Vagina (tissue), 2 donors: ENCODE measurements around the gene TULP1. TPM values are rescaled to one million over a fixed set of nuclear protein-coding genes. Genes with fewer than 3 reads are reported as not detected.
"Not testable (repeated sequence)": the region's sequence is repeated elsewhere in the genome, so short reads cannot be mapped to it uniquely, and the experiment has no call there.

ENCODE experiments used
- DNase-seq, 2 donors: peaks; one replicate each; pipeline ENCODE4 v3.0.0-alpha.2; 2017; ENCODE audit errors: extremely low spot score in 2 of 2
- H3K27ac ChIP-seq: fragments of 200-600 bp; sonication (generic); one replicate; pipeline ENCODE4 v1.5.1; 2019
- H3K27me3 ChIP-seq: fragments of 200-600 bp; sonication (generic); one replicate; pipeline ENCODE4 v1.5.1; 2019
- H3K36me3 ChIP-seq, 2 donors: fragments of 200-600 bp; sonication (generic); one replicate each; pipeline ENCODE4 v1.5.1; 2017 to 2019
- H3K4me1 ChIP-seq: fragments of 200-600 bp; sonication (generic); one replicate; pipeline ENCODE4 v1.5.1; 2019
- H3K4me3 ChIP-seq, 2 donors: fragments of 200-600 bp; sonication (generic); 1 replicate in 1 of 2; 2 replicates in 1 of 2; pipeline ENCODE4 v1.5.1; 2016 to 2019
- H3K9me3 ChIP-seq: fragments of 200-600 bp; sonication (generic); one replicate; pipeline ENCODE4 v1.5.1; 2019
- POLR2A ChIP-seq, 2 donors: fragments of 450-650 bp; IDR thresholded peaks; one replicate each; pipeline ENCODE4 v1.6.1; 2017; ENCODE audit warnings: antibody characterized with exemption in 2 of 2, mild to moderate bottlenecking in 2 of 2, moderate library complexity in 2 of 2
- POLR2AphosphoS5 ChIP-seq, 2 donors: sonication (generic); formaldehyde crosslinking; IDR thresholded peaks; one replicate each; pipeline ENCODE4 v1.9.0; 2017; ENCODE audit warnings: antibody characterized with exemption in 2 of 2, mild to moderate bottlenecking in 2 of 2, low read depth in 1 of 2; ENCODE audit not compliant: insufficient read depth in 1 of 2
- intact Hi-C: fragments of 100-400 bp; cut with DNase I; formaldehyde crosslinking; loops from one replicate; pipeline ENCODE4 v1.15.1; 2023
- total RNA-seq: library from RNA; depleted of rRNA; stranded (reverse); fragments of >200 nt; gene quantifications from one replicate; pipeline ENCODE4 v1.2.3, GENCODE V29; 2016
- TF ChIP-seq, protein P1 (sequence below), 3 experiments: fragments of 450-650 bp in 2 of 3; fragments of 200-600 bp in 1 of 3; sonication (generic) in 1 of 3; IDR thresholded peaks; one replicate each; pipeline ENCODE4 v1.5.1; 2017 to 2019; ENCODE audit warnings: antibody characterized with exemption in 3 of 3, mild to moderate bottlenecking in 2 of 3, moderate library complexity in 2 of 3

Gene TULP1
- total RNA-seq, 1 donor from 2014 or later = not detected

DNA sequence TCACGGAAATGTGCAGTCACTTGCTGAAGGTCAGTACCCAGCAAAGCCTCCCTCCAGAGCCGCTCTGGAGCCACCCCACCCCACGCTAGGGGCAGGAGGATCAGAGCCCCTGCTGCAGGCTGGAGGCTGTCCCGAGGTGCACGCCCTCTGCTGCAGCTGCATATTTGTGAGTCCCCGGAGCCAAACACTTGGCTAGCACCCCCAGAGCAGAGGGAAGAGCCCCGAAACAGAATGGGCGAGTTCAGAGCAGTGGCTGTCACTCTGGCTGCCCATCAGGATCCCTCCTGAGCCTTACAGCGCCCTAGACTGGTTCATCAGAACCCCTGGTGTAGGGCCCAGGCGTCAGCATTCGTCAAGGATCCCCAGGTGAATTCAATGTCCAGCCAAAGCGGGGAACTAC is 9.5 kb upstream of the TULP1 start:
- intact Hi-C loops = loop anchor here (2.0 kb wide), 2 partner anchors 63 to 215 kb away; partner anchors contain the start of gene ARMC12
- H3K27ac ChIP-seq = no peak overlapping the region
- H3K4me3 ChIP-seq = no peak overlapping the region
- no peaks in the 10 kb centered on the region for H3K27me3 ChIP-seq
- DNase-seq = no peak
- no peaks in the 10 kb centered on the region for H3K9me3 ChIP-seq
- no peaks in the 10 kb centered on the region for H3K36me3 ChIP-seq
- TF ChIP-seq POLR2AphosphoS5 (IDR thresholded peaks at IDR 0.05; ENCODE audit: insufficient read depth in 1 of 2, low read depth in 1 of 2) (no peak), POLR2A (IDR thresholded peaks at IDR 0.05) (no peak)
- TF ChIP-seq, protein P1, sequence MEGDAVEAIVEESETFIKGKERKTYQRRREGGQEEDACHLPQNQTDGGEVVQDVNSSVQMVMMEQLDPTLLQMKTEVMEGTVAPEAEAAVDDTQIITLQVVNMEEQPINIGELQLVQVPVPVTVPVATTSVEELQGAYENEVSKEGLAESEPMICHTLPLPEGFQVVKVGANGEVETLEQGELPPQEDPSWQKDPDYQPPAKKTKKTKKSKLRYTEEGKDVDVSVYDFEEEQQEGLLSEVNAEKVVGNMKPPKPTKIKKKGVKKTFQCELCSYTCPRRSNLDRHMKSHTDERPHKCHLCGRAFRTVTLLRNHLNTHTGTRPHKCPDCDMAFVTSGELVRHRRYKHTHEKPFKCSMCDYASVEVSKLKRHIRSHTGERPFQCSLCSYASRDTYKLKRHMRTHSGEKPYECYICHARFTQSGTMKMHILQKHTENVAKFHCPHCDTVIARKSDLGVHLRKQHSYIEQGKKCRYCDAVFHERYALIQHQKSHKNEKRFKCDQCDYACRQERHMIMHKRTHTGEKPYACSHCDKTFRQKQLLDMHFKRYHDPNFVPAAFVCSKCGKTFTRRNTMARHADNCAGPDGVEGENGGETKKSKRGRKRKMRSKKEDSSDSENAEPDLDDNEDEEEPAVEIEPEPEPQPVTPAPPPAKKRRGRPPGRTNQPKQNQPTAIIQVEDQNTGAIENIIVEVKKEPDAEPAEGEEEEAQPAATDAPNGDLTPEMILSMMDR (IDR thresholded peaks at IDR 0.05) = no peak
- no peaks in the 10 kb centered on the region for H3K4me1 ChIP-seq

DNA sequence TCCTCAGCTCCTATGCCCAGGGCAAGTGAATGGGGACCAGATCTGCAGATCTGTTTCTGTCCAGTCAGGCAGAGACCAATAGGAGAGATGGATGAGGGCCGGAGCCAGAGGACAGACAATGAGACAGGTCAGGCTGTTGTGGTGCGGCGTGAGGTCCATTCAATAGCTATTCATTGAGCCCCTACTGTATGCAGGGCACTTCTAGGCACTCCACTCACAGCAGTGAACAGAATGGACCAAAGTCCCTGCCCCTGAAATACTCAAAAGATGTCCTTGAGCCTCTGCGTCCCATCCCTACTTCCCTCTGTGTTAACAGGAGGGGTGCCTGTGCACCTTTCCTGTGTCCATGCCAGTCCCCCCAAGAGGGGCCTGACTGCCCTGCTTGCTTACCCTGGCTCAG is 8.5 kb upstream of the TULP1 start:
- Histone ChIP-seq H3K4me3 (no peak overlapping the region), H3K36me3 (no peaks in the 10 kb centered on the region), H3K27me3 (no peaks in the 10 kb centered on the region), H3K4me1 (no peaks in the 10 kb centered on the region), H3K27ac (no peak overlapping the region), H3K9me3 (no peaks in the 10 kb centered on the region)
- DNase-seq = no peak
- TF ChIP-seq POLR2AphosphoS5 (IDR thresholded peaks at IDR 0.05; ENCODE audit: insufficient read depth in 1 of 2, low read depth in 1 of 2) (no peak), POLR2A (IDR thresholded peaks at IDR 0.05) (no peak)
- TF ChIP-seq, protein P1 (IDR thresholded peaks at IDR 0.05) = no peak
- intact Hi-C loops = no loop called here

DNA sequence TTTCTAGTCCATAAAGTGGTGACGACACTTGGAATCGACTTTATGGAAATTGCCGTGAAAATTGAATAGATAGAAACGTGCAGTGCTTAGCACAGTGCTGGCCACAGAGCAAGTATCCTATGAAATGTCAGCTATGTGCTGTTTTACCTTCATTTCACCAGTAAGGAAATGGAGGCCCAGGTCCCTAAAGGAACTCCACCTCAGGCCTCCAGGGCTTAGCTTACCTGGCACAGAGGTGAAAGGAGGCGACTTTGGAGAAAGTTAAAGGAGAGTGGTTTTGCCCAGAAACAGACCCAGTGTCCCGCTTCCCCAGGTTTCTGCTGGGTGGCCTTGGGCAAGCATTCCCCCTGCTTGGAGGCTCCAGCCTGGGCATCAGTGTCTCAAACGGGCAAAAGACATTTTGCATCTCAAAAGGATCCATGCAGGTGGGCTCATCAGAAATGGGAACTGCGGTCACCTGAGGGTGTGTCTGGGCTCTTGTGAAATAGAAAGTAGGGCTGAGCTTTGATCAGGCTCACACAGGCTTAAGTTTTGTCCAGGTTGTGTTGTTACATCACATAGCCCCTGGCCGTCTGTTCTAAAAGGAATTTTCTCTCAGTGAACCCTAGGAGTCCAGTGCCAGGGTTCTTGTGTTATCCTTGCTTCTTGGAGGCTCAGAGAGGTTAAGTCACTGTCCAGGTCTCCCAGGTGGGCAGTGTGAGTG is 6.8 kb upstream of the TULP1 start:
- no peaks in the 10 kb centered on the region for H3K27me3 ChIP-seq
- no peak for TF ChIP-seq POLR2A (IDR thresholded peaks at IDR 0.05)
- intact Hi-C loops = no loop called here
- H3K36me3 ChIP-seq = no peaks in the 10 kb centered on the region
- H3K9me3 ChIP-seq = no peaks in the 10 kb centered on the region
- DNase-seq = no peak
- H3K4me3 ChIP-seq = no peak overlapping the region
- no peaks in the 10 kb centered on the region for H3K4me1 ChIP-seq
- H3K27ac ChIP-seq = no peak overlapping the region

DNA sequence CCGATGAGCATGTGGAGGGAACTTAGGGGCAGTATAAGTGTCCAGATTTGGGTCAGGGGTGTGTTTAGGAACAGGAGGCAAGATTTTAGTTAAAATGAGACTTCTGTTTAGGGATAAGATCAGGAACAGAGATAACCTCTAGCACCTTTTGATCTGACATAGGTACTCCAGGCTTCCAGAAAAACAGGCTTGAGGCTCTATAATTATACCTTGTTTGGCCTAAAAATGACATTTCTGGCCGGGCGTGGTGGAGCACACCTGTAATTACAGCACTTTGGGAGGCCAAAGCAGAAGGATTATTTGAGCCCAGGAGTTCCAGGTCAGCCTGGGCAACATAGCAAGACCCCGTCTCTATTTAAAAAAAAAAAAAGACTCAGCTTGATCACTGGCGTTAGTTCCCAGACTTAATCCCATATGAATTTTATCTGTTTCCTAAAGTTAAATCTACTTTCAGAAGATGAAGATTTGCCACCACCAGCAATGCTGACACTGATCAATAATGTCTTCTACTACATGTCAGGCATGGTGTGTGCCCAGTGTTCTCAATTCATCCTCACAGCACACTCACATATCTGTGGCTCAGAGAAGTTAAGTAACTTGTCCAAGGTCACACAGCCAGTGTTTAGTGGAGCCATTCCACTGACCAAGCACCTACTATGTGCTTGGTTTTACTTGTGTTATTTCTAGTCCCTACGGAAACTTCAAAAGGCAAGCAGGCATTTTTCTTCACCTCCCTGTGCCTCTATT is 6.0 kb upstream of the TULP1 start:
- H3K27me3 ChIP-seq = no peaks in the 10 kb centered on the region
- no peaks in the 10 kb centered on the region for H3K4me1 ChIP-seq
- no peaks in the 10 kb centered on the region for H3K36me3 ChIP-seq
- TF ChIP-seq, protein P1 (IDR thresholded peaks at IDR 0.05) = no peak
- TF ChIP-seq POLR2AphosphoS5 (IDR thresholded peaks at IDR 0.05; ENCODE audit: insufficient read depth in 1 of 2, low read depth in 1 of 2) (no peak), POLR2A (IDR thresholded peaks at IDR 0.05) (no peak)
- no peaks in the 10 kb centered on the region for H3K9me3 ChIP-seq
- DNase-seq = no peak
- no peak overlapping the region for H3K4me3 ChIP-seq
- no peak overlapping the region for H3K27ac ChIP-seq
- intact Hi-C loops = no loop called here

DNA sequence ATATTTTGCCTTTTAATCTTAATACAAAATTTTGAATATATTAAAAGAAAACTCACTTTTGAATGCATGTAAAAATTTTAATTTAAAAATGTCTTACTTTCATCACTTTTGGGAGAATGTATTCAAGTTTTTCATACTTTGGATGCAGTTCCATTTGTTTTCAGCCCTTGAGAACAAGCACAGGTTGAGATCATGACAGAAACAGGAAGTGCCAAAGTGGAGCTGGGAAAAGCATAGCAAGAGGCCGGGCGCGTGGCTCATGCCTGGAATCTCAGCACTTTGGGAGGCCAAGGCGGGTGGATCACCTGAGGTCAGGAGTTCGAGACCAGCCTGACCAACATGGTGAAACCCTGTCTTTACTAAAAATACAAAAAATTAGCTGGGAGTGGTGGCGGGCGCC is 5.3 kb upstream of the TULP1 start:
- H3K27me3 ChIP-seq, H3K9me3 ChIP-seq, DNase-seq, H3K4me1 ChIP-seq, H3K27ac ChIP-seq, H3K36me3 ChIP-seq, H3K4me3 ChIP-seq, intact Hi-C loops: not testable (repeated sequence)

DNA sequence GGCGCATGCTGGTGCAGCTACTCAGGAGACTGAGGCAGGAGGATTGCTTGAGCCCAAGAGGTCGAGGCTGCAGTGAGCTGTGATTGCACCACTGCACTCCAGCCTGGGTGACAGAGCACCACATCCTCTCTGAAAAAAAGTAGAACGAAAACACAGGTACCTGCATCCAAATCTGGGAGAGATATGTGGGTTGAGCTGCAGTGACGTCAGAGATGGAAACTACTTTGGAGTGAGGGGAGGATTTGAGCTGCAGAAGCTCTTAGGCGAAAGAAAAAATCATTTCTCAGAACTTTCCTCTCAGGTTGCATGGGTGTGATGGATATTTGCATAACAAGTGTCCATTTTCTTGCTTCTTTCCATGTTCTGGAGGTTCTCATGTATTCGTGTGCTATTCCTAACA is 4.0 kb upstream of the TULP1 start:
- Histone ChIP-seq H3K36me3 (no peaks in the 10 kb centered on the region), H3K4me3 (no peak overlapping the region), H3K4me1 (peaks cover 6% of the 10 kb centered on the region), H3K9me3 (no peaks in the 10 kb centered on the region), H3K27ac (no peak overlapping the region), H3K27me3 (no peaks in the 10 kb centered on the region)
- intact Hi-C loops = no loop called here
- no peak for TF ChIP-seq POLR2A (IDR thresholded peaks at IDR 0.05)
- TF ChIP-seq POLR2AphosphoS5 (IDR thresholded peaks at IDR 0.05; ENCODE audit: insufficient read depth in 1 of 2, low read depth in 1 of 2) = no peak
- TF ChIP-seq, protein P1 (IDR thresholded peaks at IDR 0.05) = no peak
- no peak for DNase-seq

DNA sequence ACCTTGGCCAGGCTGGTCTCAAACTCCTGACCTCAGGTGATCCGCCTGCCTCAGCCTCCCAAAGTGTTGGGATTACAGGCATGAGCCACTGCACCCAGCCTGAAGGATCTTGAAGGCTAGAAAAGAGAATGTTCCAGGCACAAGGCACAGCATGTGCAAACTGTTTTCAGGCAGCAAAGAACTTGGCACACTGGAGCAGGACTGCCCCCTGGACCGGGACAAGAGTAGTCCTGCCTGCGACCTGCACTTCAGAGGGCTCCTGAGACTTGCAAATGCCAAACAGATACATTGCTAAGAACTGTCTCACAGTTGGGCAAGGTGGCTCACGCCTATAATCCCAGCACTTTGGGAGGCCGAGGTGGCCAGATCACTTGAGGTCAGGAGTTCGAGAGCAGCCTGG is 3.2 kb upstream of the TULP1 start:
- H3K27ac ChIP-seq, H3K9me3 ChIP-seq, intact Hi-C loops, H3K4me3 ChIP-seq, H3K36me3 ChIP-seq, H3K27me3 ChIP-seq, DNase-seq: not testable (repeated sequence)
- peaks cover 13% of the 10 kb centered on the region for H3K4me1 ChIP-seq
